IPS-NIHi7 (cell line): ENCODE results near the gene EEF2K.
"Not testable (repeated sequence)": the region's sequence is repeated elsewhere in the genome, so short reads cannot be mapped to it uniquely, and the experiment has no call there.

Experiments used
- DNase-seq: peaks from one replicate; pipeline ENCODE4 v3.0.0; 2012; ENCODE audit warnings: mixed read lengths; ENCODE audit errors: extremely low spot score

EEF2K gene

DNA sequence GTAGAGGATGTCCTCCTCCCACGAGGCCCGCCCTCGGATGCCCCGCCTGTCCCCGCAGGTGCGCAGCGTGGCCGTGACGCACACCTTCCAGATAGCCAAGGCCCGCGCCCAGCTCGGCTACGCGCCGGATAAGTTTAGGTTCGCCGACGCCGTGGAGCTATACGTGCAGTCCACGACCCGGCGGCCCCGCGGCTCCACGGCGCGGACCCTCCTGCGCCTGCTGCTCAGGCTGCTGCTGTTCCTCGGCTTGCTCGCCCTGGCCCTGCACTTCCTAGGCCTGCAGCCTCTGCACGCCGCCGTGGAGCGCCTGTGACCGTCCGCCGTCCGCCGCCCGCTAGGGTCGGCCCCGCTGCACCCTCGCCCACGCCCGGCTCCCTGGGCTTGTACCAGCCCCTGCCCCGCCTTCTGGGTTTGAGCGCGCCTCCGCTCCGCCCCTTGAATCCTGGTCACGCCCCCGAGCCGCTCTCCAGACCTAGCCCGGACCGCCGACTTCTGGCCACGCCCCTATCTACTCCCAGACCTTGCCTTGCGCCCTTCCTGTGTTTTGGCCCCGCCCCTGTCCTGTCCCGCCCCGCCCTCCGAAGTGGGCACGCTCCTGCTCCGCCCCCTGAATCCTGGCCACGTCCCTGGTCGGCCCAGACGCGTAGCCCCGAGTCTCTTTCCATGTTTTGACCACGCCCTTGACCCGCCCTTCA lies 15.8 kb upstream of the EEF2K start:
- peak; percentile 90 for DNase-seq

DNA sequence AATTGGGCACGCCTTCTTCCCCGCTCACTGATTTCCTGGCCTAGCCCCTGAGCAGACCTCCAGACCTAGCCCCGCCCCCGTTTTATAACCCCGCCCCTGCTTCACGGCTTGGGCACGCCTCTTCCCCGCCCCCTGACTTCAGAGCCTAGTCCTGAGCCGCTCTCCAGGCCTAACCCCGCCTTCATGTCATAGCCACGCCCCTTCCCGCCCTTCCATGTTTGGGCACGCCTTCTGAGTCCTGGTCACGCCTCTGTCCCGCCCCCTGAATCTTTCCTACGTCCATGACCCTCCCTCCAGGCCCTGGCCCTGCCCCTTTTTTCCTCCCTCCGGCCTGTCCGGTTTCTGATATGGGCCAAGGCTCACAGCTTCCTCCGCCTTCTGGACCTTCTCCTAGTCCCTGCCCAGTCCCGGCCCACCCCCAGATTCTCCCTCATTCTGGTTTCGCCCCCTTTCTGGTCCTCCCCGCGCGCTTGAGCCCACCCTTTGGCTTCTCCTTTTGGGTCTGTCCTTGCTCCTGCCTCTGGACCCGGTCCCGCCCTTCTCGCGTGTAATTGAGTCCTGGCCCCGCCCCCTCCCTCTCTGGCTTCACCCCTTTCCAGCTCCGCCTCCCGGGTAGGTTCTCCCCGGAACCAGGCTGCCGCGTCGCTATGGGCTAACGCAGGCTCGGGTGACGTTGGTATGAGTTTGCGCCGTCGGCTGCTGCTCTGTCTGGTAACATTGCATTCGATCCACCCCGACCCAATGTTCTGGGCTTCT lies 15.1 kb upstream of the EEF2K start:
- peak; percentile 85 for DNase-seq

DNA sequence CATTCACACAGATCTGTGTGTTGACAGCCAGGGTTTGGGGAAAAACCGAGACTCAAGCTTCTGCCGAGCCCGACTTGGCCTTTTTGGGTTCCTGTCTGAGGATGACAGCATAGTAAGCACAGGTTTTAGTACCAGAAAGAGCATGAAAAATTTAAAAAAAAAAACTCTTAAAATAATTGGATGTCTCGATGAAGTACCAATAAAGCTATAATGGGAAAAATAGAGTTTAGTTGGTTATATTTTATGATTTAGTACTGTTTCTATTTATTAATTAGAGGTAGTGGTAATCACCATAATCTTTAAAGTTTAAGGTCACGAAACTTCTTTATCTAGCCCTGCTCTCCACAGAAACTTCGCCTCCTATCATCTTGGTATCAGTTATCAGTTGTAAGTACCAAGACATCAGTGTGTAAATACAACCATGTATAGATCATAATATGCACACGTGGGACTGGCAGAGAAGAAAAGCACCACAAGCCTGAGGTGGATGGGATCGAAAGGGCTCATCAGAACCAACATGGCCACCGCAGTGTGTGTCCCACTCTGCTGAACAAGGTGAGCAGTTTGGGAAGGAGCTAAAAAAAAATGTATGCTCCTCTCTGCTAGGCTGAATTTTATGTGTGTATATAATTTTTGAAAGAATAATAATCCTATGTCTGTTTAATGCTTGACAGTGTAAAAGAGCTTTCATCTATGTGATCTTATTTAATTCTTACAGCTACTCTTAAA lies 14.4 kb upstream of the EEF2K start:
- DNase-seq, result no peak

DNA sequence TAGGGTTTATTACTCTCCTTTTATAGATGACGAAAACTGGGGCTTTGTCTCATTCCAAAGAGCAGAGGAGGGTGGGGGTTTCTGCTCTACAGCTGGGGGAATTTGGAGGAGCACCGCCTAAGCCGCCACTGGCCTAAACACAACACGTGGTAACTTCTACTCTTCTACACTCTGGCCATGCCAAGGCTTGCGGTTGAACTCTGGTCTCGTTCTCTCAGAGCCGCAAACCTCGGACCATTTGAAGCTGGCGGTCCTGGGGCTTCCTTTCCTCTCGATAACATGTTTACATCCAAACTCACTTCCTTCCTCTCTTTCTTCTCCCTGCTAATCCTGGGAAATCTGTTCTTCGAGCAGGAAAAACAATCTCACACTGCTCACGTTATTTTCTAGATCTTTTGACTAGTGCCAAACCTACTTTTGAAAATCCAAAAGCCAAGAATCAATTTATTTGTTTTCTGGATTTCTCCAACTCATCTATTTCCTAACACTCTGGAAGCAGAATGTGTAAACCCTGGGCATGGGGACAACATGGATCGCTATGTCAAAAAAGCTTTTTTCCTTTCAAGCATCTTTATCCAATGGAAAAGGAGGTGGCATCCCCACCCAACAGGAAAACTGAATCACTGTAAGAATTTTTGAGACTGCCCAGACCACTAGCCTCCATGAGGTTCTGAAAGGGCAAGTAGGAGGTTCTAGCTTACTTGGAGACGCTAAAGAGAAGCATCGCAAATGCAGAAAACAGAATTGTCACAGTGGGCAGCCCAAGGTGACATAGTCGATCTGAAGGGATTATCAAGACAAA lies 13.6 kb upstream of the EEF2K start:
- DNase-seq, result no peak

DNA sequence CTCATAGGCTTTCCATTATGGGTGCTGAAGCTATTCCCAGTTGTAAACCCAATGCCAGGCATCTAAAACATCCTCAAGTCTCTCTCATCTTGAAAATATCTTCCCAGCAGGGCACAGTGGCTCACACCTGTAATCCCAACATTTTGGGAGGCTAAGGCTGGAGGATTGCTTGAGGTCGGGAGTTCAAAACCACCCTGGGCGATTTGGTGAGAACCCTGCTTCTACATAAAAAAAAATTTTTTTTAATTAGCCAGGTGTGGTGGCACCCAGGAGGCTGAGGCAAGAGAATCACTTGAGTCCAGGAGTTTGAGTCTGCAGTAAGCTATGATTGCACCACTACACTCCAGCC lies 13.0 kb upstream of the EEF2K start:
- DNase-seq, result no peak

GRCh38 chr16:22194707-22195444 lies 11.2 kb upstream of the EEF2K start:
- DNase-seq, result no peak

DNA sequence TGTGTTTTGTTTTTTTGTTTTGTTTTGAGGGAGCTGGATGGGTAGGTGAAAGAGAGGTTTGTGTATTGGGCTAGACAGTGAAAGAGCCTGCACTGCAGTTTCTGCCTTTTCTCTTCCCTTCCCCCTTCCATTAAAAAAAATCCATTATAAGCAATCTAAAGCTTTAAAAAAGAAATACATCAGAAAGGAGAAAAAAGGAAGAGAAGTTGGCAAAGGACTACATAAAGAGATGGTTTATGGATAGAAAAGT lies 10.7 kb upstream of the EEF2K start:
- no peak for DNase-seq

DNA sequence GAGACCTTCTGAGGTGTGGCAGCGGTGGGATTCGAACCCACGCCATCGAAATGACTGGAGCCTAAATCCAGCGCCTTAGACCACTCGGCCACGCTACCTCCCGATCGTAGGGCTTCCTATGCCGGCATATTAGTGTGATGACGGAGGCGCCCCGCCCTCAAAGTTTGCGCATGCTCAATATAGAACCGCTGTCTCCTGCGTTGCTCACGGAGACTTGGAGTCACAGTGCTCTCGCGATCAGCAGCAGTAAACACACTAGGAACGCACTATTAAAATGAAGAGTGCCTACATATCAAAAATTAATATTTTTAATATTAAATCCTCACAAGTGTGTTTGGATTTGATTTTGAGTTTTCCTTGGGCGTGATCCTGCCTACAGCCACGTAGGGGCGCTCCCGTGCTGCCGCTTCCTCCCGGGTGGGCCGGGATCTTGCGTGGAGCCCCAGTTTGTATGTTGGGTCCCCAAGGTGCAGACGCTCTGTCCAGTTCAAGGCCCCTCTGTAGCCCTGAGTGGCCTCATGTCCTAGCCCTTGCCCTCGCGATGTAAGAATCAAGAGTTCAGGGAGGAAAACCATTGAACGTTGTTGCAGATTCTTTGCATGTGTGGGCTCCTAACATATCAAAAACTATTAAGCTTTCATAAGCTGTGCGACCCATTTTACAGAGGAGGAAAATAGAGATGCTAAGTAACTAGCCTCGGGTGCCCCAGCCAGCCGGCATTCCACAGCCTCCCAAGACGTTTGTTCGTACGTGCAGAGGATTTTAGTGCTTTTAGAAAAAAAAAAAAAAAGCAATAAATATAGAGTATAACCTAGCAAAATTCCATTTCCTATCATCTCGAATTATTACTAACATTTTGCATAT lies 10.2 kb upstream of the EEF2K start:
- peak; percentile 68 for DNase-seq

- DNase-seq, result not testable (repeated sequence)
These were observed 9.4 kb upstream of the EEF2K start for GRCh38 chr16:22196559-22197168.

GRCh38 chr16:22198547-22199293 lies 7.4 kb upstream of the EEF2K start:
- DNase-seq, result no peak

DNA sequence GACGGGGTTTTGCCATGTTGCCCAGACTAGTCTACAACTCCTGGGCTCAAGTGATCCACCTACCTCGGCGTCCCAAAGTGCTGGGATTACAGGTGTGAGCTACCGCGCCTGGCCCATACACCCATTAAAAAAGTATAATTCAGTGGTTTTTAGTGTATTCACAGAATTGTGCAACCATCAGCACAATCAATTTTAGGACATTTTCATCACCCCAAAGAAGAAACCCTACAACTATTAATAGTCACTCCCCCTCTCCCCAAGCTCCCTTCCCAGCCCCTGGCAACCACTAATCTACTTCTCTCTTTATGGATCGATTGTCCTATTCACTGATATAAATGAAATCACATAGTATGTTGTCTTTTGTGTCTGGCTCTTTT lies 3.8 kb upstream of the EEF2K start:
- DNase-seq, result no peak

DNA sequence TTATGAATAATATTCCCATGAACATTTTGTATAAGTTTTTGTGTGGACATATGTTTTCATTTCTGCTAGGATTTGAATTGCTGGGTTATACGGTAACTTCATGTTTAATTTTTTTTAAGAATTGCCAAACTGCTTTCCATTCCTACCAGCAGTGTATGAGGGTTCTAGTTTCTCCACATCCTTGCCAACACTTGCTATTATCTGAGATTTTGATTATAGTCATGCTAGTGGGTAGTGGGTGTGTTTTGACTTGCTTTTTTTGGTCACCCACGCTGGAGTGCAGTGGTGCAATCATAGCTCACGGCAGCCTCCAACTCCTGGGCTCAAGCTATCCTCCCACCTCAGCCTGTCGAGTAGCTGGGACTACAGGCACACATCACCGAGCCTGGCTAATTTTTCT lies 3.0 kb upstream of the EEF2K start:
- no peak for DNase-seq

DNA sequence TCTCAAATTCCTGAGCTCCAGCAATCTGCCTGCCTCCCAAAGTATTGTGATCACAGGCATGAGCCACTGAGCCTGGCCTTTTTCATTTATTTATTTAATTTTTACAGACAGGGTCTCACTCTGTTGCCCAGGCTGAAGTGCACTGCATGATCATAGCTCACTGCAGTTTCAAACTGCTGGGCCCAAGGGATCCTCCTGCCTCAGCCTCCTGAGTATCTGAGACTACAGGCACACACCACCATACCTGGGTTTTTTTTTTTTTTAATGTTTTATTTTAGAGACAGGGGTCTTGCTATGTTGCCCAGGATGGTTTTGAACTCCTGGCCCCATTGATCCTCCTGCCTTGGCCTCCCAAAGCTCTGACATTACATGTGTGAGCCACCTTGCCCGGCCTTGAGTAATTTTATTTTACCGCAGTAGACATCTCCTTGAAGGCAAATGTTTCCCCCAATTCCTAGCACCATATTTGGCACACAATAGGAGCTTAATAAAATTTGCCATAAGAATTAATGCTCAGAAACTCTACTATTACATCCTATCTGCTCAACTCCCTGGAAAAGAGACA lies 1.9 kb upstream of the EEF2K start:
- DNase-seq, result no peak

GRCh38 chr16:22205577-22206012 lies 483 bp upstream of the EEF2K start:
- no peak for DNase-seq

DNA sequence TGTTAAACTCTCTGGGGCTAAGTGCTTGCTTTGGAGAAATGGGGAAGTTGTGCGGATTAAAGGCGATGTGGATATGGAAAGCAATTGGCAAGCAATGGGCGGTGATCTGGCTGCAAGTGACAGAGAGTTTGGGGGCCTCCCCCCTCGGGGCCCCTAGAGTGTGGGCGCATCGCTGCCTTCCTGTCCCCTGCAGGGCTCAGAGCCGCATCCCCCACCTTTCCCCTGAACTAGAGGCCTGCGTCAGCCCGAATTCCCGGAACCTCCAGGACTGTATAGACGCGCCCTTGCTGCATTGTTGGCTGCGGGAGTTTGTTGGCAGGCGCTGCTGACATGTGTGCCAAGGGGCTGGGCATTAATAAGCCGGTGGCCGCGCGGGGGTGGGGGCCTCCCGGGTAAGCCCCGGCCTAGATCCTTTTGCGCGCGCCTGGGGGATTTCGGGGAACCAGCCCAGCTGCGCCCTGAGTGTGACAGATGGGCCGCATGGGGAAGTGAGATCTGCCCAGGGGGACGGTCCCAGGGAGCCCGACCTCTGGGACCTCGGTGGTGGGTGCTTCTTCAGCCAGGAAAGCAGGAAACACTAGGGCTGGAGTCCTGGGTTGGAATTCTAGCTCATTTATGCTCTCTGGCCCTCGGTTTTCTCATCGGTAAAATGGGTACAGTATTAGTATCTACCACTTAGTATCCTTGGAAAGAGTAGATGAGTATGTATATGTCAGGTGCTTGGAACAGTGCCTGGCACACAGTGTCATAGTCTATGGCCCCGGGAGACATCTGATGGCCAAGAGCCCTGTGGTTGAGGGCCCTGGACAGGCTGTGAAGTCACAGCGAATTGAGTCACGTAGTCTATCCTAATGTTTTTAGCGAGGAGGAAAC lies 1.0 kb downstream of the EEF2K start:
- DNase-seq, result no peak

- no peak for DNase-seq
These were observed 1.8 kb downstream of the EEF2K start for GRCh38 chr16:22207715-22208360.

- no peak for DNase-seq
These were observed 4.2 kb downstream of the EEF2K start for GRCh38 chr16:22210285-22210684.

DNA sequence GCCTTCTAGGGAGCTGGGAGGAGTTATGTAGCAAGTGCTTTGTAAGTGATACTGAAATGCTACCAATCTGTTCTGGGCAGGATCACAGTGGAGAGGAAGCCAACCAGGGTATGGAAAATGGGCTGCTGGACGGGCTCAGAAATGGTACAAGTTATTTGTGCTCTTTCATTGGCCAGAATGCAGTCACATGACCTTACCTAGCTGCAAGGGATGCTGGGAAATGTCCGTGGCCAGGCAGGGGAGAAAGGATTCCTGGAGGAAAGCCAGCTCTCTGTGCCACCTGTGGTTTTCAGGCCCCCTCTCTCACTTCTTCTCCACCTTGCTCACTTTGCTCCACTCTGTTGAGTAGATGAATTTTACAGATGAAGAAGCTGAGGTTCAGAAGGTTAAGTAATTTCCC lies 4.8 kb downstream of the EEF2K start:
- DNase-seq, result no peak
